H1 (cell line): Measurements from ENCODE around the gene ZNF423. TPM values are rescaled to one million over a fixed set of nuclear protein-coding genes. Genes with fewer than 3 reads are reported as not detected.

ENCODE experiments used
- EZH2 ChIP-seq: fragments of 200-600 bp; sonication (generic); IDR thresholded peaks from 2 replicates; pipeline ENCODE4 v1.7.1; 2012; ENCODE audit warnings: low read depth, mild to moderate bottlenecking, moderate library complexity, low read length, inconsistent platforms; ENCODE audit not compliant: severe bottlenecking
- RNF2 ChIP-seq: fragments of 200-900, 300-1000 bp; sonication (generic); IDR thresholded peaks from 2 replicates; pipeline ENCODE4 v1.7.1; 2016; ENCODE audit warnings: borderline replicate concordance, low read depth, mild to moderate bottlenecking, antibody characterized with exemption, low read length; ENCODE audit not compliant: poor library complexity, severe bottlenecking; ENCODE audit errors: missing control alignments
- polyA plus RNA-seq, 7 experiments: library from polyadenylated mRNA; depleted of rRNA in 3 of 7; stranded (reverse) in 5 of 7; unstranded in 2 of 7; fragments of >200 nt in 5 of 7; fragments of 200-250 nt in 2 of 7; gene quantifications; 1 replicate in 5 of 7; 2 replicates in 1 of 7; 4 replicates in 1 of 7; pipeline versions ENCODE4 v1.2.1 to v1.2.3, GENCODE V29; 2011 to 2013; ENCODE audit warnings: missing spikeins in 2 of 7, mixed read lengths in 2 of 7
- total RNA-seq: library from RNA; stranded (reverse); fragmentation: NEBNext Ultra II Directional; extraction: Animal tissue kit (Norgen Biotek cat#: 25700); gene quantifications from 2 replicates; pipeline ENCODE4 v1.2.1, GENCODE V29; 2021

The ZNF423 gene
- total and polyA plus RNA-seq, 2 of the 8 experiments (the other 6 are each of a cell fraction or from before 2014, with no cell fraction given) = 38.2 to 52.3 TPM

GRCh38 chr16:49617710-49618330 lies 238.1 kb downstream of the ZNF423 start (continued):
- no peak for TF ChIP-seq EZH2
- no peak for TF ChIP-seq RNF2
- TF ChIP-seq, all 59 proteins: peak for 0
